Coronary artery (tissue), 2 donors: ENCODE results near the gene LAMTOR4.
"Not testable (repeated sequence)": the region's sequence is repeated elsewhere in the genome, so short reads cannot be mapped to it uniquely, and the experiment has no call there.

Experiments
- DNase-seq: peaks from one replicate; pipeline ENCODE4 v3.0.0-alpha.2; 2017; ENCODE audit warnings: low spot score
- H3K27ac ChIP-seq, 2 donors: fragments of 200-600 bp; sonication (generic); one replicate each; pipeline ENCODE4 v1.5.1; 2016 to 2019
- H3K4me3 ChIP-seq: fragments of 200-600 bp; sonication (generic); 2 replicates; pipeline ENCODE4 v1.5.1; 2016; ENCODE audit warnings: mild to moderate bottlenecking, moderate library complexity
- TF ChIP-seq, protein P1 (sequence below): fragments of 200-600 bp; sonication (generic); IDR thresholded peaks from one replicate; pipeline ENCODE4 v1.5.1; 2019; ENCODE audit warnings: antibody characterized with exemption

LAMTOR4 gene

GRCh38 chr7:100175296-100175935 is 26.7 kb downstream of the LAMTOR4 start:
- H3K27ac ChIP-seq: no peak overlapping the region
- no peak for DNase-seq
- no peak overlapping the region for H3K4me3 ChIP-seq
- TF ChIP-seq, protein P1, sequence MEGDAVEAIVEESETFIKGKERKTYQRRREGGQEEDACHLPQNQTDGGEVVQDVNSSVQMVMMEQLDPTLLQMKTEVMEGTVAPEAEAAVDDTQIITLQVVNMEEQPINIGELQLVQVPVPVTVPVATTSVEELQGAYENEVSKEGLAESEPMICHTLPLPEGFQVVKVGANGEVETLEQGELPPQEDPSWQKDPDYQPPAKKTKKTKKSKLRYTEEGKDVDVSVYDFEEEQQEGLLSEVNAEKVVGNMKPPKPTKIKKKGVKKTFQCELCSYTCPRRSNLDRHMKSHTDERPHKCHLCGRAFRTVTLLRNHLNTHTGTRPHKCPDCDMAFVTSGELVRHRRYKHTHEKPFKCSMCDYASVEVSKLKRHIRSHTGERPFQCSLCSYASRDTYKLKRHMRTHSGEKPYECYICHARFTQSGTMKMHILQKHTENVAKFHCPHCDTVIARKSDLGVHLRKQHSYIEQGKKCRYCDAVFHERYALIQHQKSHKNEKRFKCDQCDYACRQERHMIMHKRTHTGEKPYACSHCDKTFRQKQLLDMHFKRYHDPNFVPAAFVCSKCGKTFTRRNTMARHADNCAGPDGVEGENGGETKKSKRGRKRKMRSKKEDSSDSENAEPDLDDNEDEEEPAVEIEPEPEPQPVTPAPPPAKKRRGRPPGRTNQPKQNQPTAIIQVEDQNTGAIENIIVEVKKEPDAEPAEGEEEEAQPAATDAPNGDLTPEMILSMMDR: no peak

DNA sequence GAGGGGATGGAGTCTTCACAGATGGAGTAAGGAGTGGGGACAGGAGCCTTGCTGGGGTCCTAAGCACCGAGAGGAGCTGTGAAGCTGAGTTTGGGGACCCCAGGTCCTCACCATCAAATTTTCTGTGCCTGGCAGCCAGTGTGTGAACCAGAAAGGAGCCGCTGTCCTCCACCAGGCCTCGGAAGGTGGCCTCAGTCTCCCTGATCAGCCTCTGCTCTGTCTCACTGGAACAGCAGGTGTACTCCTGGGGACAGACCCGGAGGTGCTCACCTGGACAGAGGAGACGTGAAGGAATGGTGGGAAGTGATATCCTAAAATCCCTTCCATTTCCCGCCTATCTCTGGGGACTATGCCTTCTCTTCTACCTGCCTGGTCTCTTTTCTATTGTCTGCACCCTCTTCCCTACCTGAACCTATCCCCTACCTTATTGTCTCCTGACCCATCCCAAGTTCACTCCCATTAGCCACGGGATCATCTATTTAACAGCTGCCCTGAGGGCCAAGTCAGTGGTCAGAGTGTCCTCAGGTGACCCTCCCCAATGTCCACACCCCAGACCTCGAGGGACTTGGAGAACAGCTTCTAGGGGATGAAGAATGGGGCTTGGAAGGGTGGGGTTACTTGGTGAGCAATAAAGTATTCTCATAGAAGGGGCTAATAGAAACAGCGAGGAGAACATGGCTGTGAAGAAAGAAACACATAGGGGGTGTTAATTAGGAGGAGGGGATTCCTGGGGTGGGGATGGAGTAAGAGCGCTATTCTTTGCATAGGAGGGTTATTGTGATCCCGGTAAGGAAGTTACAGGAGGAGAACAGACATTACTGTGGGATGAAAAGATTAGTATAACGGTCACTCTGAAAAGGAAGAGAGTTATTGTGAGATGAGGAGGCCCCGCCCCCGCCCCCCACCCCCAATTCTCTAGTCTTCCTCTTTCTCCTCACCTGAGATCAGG is 27.7 kb downstream of the LAMTOR4 start:
- TF ChIP-seq, protein P1: no peak
- peak overlapping the region in 1 of 2 donors; percentile 10 for H3K27ac ChIP-seq
- DNase-seq: no peak
- H3K4me3 ChIP-seq: peak overlapping the region; percentile 64

DNA sequence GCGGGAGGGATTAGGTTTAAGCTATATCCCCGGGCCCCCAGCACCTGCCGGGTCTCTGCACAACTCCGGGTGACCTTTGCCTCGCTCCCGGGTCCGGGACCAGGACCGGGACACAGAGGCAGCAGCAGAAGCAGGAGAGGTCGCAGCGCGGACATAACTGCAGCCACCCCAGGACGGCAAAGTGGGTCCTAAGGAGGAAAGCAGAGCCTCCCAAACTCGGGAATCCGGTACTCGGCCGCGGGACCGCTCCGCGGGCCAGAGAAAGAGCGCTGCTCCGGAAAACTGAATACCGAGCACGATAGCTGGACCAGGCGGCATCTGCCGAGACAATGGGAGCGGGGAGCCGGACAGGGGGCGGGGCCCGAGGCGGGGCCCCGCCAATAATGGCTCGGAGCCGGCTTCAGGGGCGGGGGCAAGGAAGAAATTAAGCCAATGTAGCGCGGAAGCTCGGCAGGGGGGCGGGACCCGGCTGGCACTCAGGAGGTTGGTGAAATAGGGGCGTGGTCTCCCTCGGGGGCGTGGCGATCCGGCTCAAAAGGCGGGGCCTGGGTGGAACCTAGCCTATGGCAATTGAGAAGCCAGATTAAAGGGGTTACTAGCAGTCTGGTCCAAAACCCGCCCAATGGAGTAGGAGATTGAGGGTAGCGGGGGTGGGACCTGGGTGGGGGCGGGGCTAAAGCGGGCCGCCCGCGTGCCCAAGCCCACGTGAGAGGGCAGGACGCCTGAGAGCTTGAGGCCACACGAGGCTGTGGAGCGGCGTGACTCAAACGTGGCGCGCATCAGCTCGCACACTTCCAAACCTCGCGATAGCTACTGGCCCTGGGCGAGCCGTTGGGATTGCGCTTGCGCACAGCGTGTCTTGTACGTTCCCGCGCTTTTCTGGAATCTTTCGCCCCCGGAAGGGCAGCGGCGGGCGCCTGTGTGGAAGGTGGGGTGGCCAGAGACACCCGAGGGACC is 28.6 kb downstream of the LAMTOR4 start, which contains the start of the genes GPC2 and STAG3:
Gene GPC2, minus strand, starts transcription at position 337 of the 957 bp plus-strand sequence. Its CDS starts 182 bp downstream, at position 155.
Gene STAG3, plus strand, starts transcription at position 874 of the 957 bp plus-strand sequence. CDS start 2,639 bp downstream, outside the sequence.
- peak within 1 kb of the TSS in 1 of 2 donors; percentile 19 for H3K27ac ChIP-seq
- TF ChIP-seq, protein P1: no peak
- DNase-seq: peak; percentile 96
- peak within 1 kb of the TSS; percentile 64 for H3K4me3 ChIP-seq

DNA sequence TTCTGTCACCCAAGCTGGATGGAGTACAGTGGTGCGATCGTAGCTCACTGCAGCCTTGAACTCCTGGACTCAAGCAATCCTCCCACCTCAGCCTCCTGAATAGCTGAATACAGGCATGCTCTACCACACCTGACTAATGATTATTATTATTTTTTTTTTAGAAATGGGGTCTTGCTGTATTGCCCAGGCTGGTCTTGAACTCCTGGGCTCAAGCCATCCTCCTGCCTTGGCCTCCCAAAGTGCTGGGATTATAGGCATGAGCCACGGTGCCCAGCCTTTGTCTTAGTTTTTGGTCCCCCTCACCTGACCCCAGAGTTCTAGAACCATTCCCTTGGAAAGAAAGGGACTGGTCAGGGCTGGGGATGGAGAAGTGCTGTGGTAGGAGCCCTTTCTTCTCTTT is 31.4 kb downstream of the LAMTOR4 start:
- H3K4me3 ChIP-seq, H3K27ac ChIP-seq, DNase-seq: not testable (repeated sequence)

- H3K27ac ChIP-seq, H3K4me3 ChIP-seq, DNase-seq: not testable (repeated sequence)
Measured at GRCh38 chr7:100182616-100183015, 33.9 kb downstream of the LAMTOR4 start.

GRCh38 chr7:100183090-100183489 is 34.4 kb downstream of the LAMTOR4 start:
- not testable (repeated sequence) for H3K4me3 ChIP-seq, DNase-seq, H3K27ac ChIP-seq

DNA sequence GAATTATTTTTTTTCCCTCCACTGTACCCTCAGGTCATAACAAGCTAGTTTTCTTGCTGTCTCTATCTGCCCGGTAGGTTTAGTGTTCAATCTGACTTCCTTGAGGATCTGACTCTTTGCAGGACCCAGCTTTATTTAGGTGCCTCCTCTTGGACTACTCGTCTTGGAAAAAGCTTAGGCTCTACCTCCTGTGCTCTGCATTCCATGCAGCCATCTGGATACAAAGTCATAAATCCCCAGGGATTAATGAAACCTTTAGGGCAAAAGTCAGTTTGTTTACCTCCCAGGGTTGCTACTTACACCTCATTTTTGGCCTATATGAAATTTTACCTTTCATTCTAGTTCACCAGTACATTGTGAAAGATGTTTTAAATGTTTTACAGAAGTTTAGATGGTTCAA is 37.0 kb downstream of the LAMTOR4 start:
- DNase-seq: no peak
- no peak overlapping the region for H3K4me3 ChIP-seq
- H3K27ac ChIP-seq: no peak overlapping the region
- TF ChIP-seq, protein P1: no peak

DNA sequence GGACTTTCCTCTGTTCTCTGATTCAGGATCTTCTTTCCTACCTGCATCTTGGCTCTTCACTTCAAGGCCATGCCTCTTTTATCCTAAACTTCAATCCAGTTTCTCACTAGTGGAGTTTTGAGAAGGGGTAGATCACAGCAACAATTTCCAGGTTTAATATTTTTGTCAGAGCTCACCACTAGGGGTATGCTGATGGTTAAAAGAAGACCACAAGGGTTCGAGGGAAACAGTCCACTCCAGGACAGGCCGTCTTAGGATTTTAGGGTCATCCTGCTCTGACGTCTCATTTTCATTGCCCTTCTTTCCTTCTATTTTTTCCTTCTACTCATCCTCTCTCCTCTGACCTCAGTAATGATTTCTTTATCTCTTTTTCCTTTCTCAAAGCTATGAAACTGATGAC is 40.3 kb downstream of the LAMTOR4 start:
- Histone ChIP-seq H3K27ac (no peak overlapping the region), H3K4me3 (no peak overlapping the region)
- no peak for DNase-seq
- TF ChIP-seq, protein P1: no peak
